COR-L47 (cell line): ENCODE measurements around the gene HTRA1.

ENCODE experiments used
- DNase-seq: peaks from one replicate; lab custom pipeline; 2025; lab: John Stamatoyannopoulos, UW

The HTRA1 gene

GRCh38 chr10:122461367-122461728 is at the start of gene HTRA1:
Gene HTRA1, plus strand, starts transcription at chr10:122461553. Its CDS starts 100 bp downstream, at chr10:122461653.
- DNase-seq: peak; percentile 25

GRCh38 chr10:122413327-122413726 is 48.0 kb upstream of the HTRA1 start:
- no peak for DNase-seq

- DNase-seq: no peak
Measured at GRCh38 chr10:122417667-122418066, 43.7 kb upstream of the HTRA1 start.

- DNase-seq: no peak
Measured at GRCh38 chr10:122419016-122419415, 42.3 kb upstream of the HTRA1 start.

- DNase-seq: no peak
Measured at GRCh38 chr10:122419876-122420623, 41.3 kb upstream of the HTRA1 start.

GRCh38 chr10:122420624-122421007 is 40.7 kb upstream of the HTRA1 start:
- DNase-seq: no peak

GRCh38 chr10:122421054-122421625 is 40.2 kb upstream of the HTRA1 start:
- DNase-seq: no peak

GRCh38 chr10:122421742-122422141 is 39.6 kb upstream of the HTRA1 start:
- no peak for DNase-seq

GRCh38 chr10:122422266-122422989 is 38.9 kb upstream of the HTRA1 start:
- no peak for DNase-seq

- DNase-seq: no peak
Measured at GRCh38 chr10:122424059-122424458, 37.3 kb upstream of the HTRA1 start.

- DNase-seq: no peak
Measured at GRCh38 chr10:122426829-122427228, 34.5 kb upstream of the HTRA1 start.

- DNase-seq: no peak
Measured at GRCh38 chr10:122427280-122427679, 34.1 kb upstream of the HTRA1 start.

GRCh38 chr10:122435212-122435827 is 26.0 kb upstream of the HTRA1 start:
- DNase-seq: peak; percentile 13

- no peak for DNase-seq
Measured at GRCh38 chr10:122441961-122442360, 19.4 kb upstream of the HTRA1 start.

GRCh38 chr10:122445469-122445868 is 15.9 kb upstream of the HTRA1 start:
- DNase-seq: no peak

- no peak for DNase-seq
Measured at GRCh38 chr10:122445904-122446303, 15.4 kb upstream of the HTRA1 start.

GRCh38 chr10:122446668-122447423 is 14.5 kb upstream of the HTRA1 start:
- DNase-seq: peak; percentile 7

- DNase-seq: no peak
Measured at GRCh38 chr10:122448600-122448999, 12.8 kb upstream of the HTRA1 start.

- no peak for DNase-seq
Measured at GRCh38 chr10:122449153-122449552, 12.2 kb upstream of the HTRA1 start.

- DNase-seq: no peak
Measured at GRCh38 chr10:122450353-122450990, 10.9 kb upstream of the HTRA1 start.

- no peak for DNase-seq
Measured at GRCh38 chr10:122454071-122454470, 7.3 kb upstream of the HTRA1 start.
